HepG2 (cell line): Measurements from ENCODE around the gene SIAH2. TPM values are rescaled to one million over a fixed set of nuclear protein-coding genes. Genes with fewer than 3 reads are reported as not detected.
A peak's percentile ranks its signal among the peaks of the same experiment; 100 is the strongest.

Source experiments
- AGO1 ChIP-seq: fragments of 200-400 bp; formaldehyde crosslinking; IDR thresholded peaks from 2 replicates; pipeline ENCODE4 v1.6.1; 2017; ENCODE audit warnings: mild to moderate bottlenecking, low read depth, low read length, moderate library complexity; ENCODE audit not compliant: poor library complexity, severe bottlenecking
- ETV5 ChIP-seq: IDR thresholded peaks from 2 replicates; pipeline ENCODE4 v1.6.1; 2018; ENCODE audit warnings: missing biosample characterization, missing genetic modification reagents, inconsistent platforms, borderline replicate concordance
- GZF1 ChIP-seq: sonication (generic); formaldehyde crosslinking; IDR thresholded peaks from 2 replicates; pipeline ENCODE4 v1.5.1; 2020; ENCODE audit warnings: mild to moderate bottlenecking, missing genetic modification reagents
- HDAC2 ChIP-seq: sonication (generic); formaldehyde crosslinking; IDR thresholded peaks from 2 replicates; pipeline ENCODE4 v1.4.0; 2020; ENCODE audit warnings: missing genetic modification reagents
- HIVEP1 ChIP-seq: sonication (generic); formaldehyde crosslinking; IDR thresholded peaks from 2 replicates; pipeline ENCODE4 v1.4.0; 2020; ENCODE audit warnings: mild to moderate bottlenecking, missing genetic modification reagents
- IRF2 ChIP-seq: IDR thresholded peaks from 2 replicates; pipeline ENCODE4 v1.6.1; 2018; ENCODE audit warnings: missing genetic modification reagents, missing compliant biosample characterization
- KLF6 ChIP-seq: IDR thresholded peaks from 2 replicates; pipeline ENCODE4 v1.8.0; 2016; ENCODE audit warnings: missing biosample characterization, missing genetic modification reagents
- MTA1 ChIP-seq: sonication (generic); formaldehyde crosslinking; IDR thresholded peaks from 2 replicates; pipeline ENCODE4 v1.4.0; 2020; ENCODE audit warnings: missing genetic modification reagents, mild to moderate bottlenecking, borderline replicate concordance
- SAP130 ChIP-seq: IDR thresholded peaks from 2 replicates; pipeline ENCODE4 v1.6.1; 2016; ENCODE audit warnings: low read depth
- SIX4 ChIP-seq: sonication (generic); formaldehyde crosslinking; IDR thresholded peaks from 2 replicates; pipeline ENCODE4 v1.4.0; 2020; ENCODE audit warnings: missing genetic modification reagents
- XRCC5 ChIP-seq: fragments of 200-400 bp; formaldehyde crosslinking; optimal IDR thresholded peaks from 2 replicates; pipeline ENCODE3; 2017; ENCODE audit warnings: mild to moderate bottlenecking, low read length
- ZBTB42 ChIP-seq: sonication (generic); formaldehyde crosslinking; IDR thresholded peaks from 2 replicates; pipeline ENCODE4 v1.5.0; 2020; ENCODE audit warnings: mild to moderate bottlenecking, missing genetic modification reagents
- ZBTB8A ChIP-seq: sonication (generic); formaldehyde crosslinking; IDR thresholded peaks from 2 replicates; pipeline ENCODE4 v1.4.0; 2020; ENCODE audit warnings: mild to moderate bottlenecking, low read depth, missing genetic modification reagents, borderline replicate concordance
- ZNF260 ChIP-seq: sonication (generic); formaldehyde crosslinking; IDR thresholded peaks from 2 replicates; pipeline ENCODE4 v1.4.0; 2020; ENCODE audit warnings: missing genetic modification reagents, low read depth, mild to moderate bottlenecking, borderline replicate concordance
- ZNF264 ChIP-seq: sonication (generic); formaldehyde crosslinking; IDR thresholded peaks from 2 replicates; pipeline ENCODE4 v1.4.0; 2020; ENCODE audit warnings: missing genetic modification reagents
- ZNF333 ChIP-seq: sonication (generic); formaldehyde crosslinking; IDR thresholded peaks from 2 replicates; pipeline ENCODE4 v1.4.0; 2020; ENCODE audit warnings: mild to moderate bottlenecking, missing genetic modification reagents, borderline replicate concordance
- ZNF547 ChIP-seq: sonication (generic); formaldehyde crosslinking; IDR thresholded peaks from 2 replicates; pipeline ENCODE4 v1.5.1; 2020; ENCODE audit warnings: mild to moderate bottlenecking, missing genetic modification reagents
- ZNF788 ChIP-seq: sonication (generic); formaldehyde crosslinking; IDR thresholded peaks from 2 replicates; pipeline ENCODE4 v1.5.0; 2020; ENCODE audit warnings: mild to moderate bottlenecking, missing genetic modification reagents, borderline replicate concordance
- ZNF816 ChIP-seq: sonication (generic); formaldehyde crosslinking; IDR thresholded peaks from 2 replicates; pipeline ENCODE4 v1.8.0; 2022; ENCODE audit warnings: missing genetic modification reagents, mild to moderate bottlenecking, borderline replicate concordance
- polyA plus RNA-seq, 8 experiments: library from polyadenylated mRNA; depleted of rRNA in 3 of 8; stranded (reverse) in 7 of 8; unstranded in 1 of 8; fragments of >200 nt; fragmentation: Illumina TruSeq in 4 of 8; extraction: Trizol in 4 of 8; gene quantifications; 2 replicates each; pipeline versions ENCODE4 v1.2.1 to v1.2.3, GENCODE V29; 2011 to 2016; ENCODE audit warnings: low read depth in 4 of 8, missing spikeins in 1 of 8, mixed read lengths in 1 of 8; ENCODE audit not compliant: insufficient read depth in 1 of 8
- total RNA-seq, 5 experiments: library from RNA; depleted of rRNA; stranded (reverse); fragments of >200 nt; fragmentation: Illumina TruSeq; extraction: Trizol; gene quantifications; 2 replicates each; pipeline ENCODE4 v1.2.3, GENCODE V29; 2016; ENCODE audit warnings: low read depth in 1 of 5
- TF ChIP-seq, protein P1 (sequence below): sonication (generic); formaldehyde crosslinking; conservative IDR thresholded peaks from 2 replicates; pipeline ENCODE4 v1.4.0; 2020; ENCODE audit warnings: missing genetic modification reagents
- TF ChIP-seq, protein P2 (sequence below): sonication (generic); formaldehyde crosslinking; IDR thresholded peaks from 2 replicates; pipeline ENCODE4 v1.4.0; 2020; ENCODE audit warnings: missing genetic modification reagents, mild to moderate bottlenecking, borderline replicate concordance
- TF ChIP-seq, protein P3 (sequence below): sonication (generic); formaldehyde crosslinking; IDR thresholded peaks from 2 replicates; pipeline ENCODE4 v1.5.0; 2020; ENCODE audit warnings: mild to moderate bottlenecking, missing genetic modification reagents
- TF ChIP-seq, protein P4 (sequence below): sonication (generic); formaldehyde crosslinking; IDR thresholded peaks from 2 replicates; pipeline ENCODE4 v1.8.1; 2023; ENCODE audit warnings: mild to moderate bottlenecking, missing genetic modification reagents
- TF ChIP-seq, protein P5 (sequence below): sonication (generic); formaldehyde crosslinking; IDR thresholded peaks from 2 replicates; pipeline ENCODE4 v1.5.0; 2020; ENCODE audit warnings: mild to moderate bottlenecking, low read depth, missing genetic modification reagents, borderline replicate concordance

SIAH2 gene
- total and polyA plus RNA-seq, 2 of the 13 experiments (the other 11 are each of a cell fraction or from before 2014, with no cell fraction given), result 71.8 to 117 TPM

DNA sequence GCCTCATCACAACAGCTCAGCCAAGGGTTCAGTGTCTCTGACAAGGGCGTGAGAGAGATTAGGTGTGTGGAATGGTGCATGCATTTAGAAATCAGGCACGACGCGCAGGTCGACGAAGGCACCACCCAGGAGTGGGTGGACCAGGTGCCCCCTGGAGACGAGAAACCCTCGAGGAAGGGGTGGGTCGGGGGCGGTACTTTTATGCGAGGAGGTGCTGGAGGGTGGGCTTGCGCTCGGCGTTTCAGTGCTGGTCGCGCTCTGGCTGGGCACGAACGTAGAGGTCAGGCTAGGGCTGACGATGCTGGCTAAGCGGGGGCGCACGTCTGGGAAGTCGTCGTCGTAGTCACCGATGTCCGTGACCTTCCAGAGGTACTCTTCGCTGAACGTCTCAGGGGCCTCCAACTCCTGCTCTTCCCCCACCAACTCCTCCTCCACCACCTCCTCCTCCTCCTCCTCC lies 59.6 kb downstream of the SIAH2 start (continued):
- TF ChIP-seq, protein P1, sequence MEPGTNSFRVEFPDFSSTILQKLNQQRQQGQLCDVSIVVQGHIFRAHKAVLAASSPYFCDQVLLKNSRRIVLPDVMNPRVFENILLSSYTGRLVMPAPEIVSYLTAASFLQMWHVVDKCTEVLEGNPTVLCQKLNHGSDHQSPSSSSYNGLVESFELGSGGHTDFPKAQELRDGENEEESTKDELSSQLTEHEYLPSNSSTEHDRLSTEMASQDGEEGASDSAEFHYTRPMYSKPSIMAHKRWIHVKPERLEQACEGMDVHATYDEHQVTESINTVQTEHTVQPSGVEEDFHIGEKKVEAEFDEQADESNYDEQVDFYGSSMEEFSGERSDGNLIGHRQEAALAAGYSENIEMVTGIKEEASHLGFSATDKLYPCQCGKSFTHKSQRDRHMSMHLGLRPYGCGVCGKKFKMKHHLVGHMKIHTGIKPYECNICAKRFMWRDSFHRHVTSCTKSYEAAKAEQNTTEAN (CRISPR knock-in tag), result no peak
- TF ChIP-seq XRCC5 (no peak), AGO1 (no peak), HDAC2 (0 out of 2 replicates have a peak, but pooled peaks have one; percentile 8), MTA1 (CRISPR knock-in tag) (no peak), ZNF260 (CRISPR knock-in tag) (no peak), HIVEP1 (no peak), ZBTB42 (CRISPR knock-in tag) (no peak), SAP130 (CRISPR knock-in tag) (no peak), KLF6 (CRISPR knock-in tag) (no peak), ETV5 (CRISPR knock-in tag) (no peak), ZNF816 (no peak), ZNF547 (no peak), ZBTB8A (CRISPR knock-in tag) (no peak), ZNF333 (CRISPR knock-in tag) (no peak), GZF1 (CRISPR knock-in tag) (no peak), ZNF788 (CRISPR knock-in tag) (no peak), IRF2 (CRISPR knock-in tag) (no peak; the same call in 1 of the 2 replicates), ZNF264 (CRISPR knock-in tag) (no peak), SIX4 (CRISPR knock-in tag) (no peak)
- TF ChIP-seq, protein P2, sequence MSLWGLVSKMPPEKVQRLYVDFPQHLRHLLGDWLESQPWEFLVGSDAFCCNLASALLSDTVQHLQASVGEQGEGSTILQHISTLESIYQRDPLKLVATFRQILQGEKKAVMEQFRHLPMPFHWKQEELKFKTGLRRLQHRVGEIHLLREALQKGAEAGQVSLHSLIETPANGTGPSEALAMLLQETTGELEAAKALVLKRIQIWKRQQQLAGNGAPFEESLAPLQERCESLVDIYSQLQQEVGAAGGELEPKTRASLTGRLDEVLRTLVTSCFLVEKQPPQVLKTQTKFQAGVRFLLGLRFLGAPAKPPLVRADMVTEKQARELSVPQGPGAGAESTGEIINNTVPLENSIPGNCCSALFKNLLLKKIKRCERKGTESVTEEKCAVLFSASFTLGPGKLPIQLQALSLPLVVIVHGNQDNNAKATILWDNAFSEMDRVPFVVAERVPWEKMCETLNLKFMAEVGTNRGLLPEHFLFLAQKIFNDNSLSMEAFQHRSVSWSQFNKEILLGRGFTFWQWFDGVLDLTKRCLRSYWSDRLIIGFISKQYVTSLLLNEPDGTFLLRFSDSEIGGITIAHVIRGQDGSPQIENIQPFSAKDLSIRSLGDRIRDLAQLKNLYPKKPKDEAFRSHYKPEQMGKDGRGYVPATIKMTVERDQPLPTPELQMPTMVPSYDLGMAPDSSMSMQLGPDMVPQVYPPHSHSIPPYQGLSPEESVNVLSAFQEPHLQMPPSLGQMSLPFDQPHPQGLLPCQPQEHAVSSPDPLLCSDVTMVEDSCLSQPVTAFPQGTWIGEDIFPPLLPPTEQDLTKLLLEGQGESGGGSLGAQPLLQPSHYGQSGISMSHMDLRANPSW (CRISPR knock-in tag), result no peak
- TF ChIP-seq, protein P3, sequence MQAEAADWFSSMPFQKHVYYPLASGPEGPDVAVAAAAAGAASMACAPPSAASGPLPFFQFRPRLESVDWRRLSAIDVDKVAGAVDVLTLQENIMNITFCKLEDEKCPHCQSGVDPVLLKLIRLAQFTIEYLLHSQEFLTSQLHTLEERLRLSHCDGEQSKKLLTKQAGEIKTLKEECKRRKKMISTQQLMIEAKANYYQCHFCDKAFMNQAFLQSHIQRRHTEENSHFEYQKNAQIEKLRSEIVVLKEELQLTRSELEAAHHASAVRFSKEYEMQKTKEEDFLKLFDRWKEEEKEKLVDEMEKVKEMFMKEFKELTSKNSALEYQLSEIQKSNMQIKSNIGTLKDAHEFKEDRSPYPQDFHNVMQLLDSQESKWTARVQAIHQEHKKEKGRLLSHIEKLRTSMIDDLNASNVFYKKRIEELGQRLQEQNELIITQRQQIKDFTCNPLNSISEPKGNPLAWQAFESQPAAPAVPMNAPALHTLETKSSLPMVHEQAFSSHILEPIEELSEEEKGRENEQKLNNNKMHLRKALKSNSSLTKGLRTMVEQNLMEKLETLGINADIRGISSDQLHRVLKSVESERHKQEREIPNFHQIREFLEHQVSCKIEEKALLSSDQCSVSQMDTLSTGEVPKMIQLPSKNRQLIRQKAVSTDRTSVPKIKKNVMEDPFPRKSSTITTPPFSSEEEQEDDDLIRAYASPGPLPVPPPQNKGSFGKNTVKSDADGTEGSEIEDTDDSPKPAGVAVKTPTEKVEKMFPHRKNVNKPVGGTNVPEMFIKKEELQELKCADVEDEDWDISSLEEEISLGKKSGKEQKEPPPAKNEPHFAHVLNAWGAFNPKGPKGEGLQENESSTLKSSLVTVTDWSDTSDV (CRISPR knock-in tag), result no peak
- TF ChIP-seq, protein P4, sequence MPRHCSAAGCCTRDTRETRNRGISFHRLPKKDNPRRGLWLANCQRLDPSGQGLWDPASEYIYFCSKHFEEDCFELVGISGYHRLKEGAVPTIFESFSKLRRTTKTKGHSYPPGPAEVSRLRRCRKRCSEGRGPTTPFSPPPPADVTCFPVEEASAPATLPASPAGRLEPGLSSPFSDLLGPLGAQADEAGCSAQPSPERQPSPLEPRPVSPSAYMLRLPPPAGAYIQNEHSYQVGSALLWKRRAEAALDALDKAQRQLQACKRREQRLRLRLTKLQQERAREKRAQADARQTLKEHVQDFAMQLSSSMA, result no peak
- TF ChIP-seq, protein P5, sequence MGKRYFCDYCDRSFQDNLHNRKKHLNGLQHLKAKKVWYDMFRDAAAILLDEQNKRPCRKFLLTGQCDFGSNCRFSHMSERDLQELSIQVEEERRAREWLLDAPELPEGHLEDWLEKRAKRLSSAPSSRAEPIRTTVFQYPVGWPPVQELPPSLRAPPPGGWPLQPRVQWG, result no peak
